HepG2 (cell line): ENCODE data around the gene GPR176. TPM values are rescaled to one million over a fixed set of nuclear protein-coding genes. Genes with fewer than 3 reads are reported as not detected.

Experiments
- ATF2 ChIP-seq: sonication (generic); formaldehyde crosslinking; IDR thresholded peaks from 2 replicates; pipeline ENCODE4 v1.4.0; 2020; ENCODE audit warnings: missing genetic modification reagents
- CEBPB ChIP-seq: IDR thresholded peaks from 2 replicates; pipeline ENCODE4 v1.6.1; 2011; ENCODE audit warnings: low read depth, low read length, improper control_type of control experiment, borderline replicate concordance
- CHD2 ChIP-seq: IDR thresholded peaks from 2 replicates; pipeline ENCODE4 v1.6.1; 2011; ENCODE audit warnings: low read depth, low read length, improper control_type of control experiment
- E2F1 ChIP-seq: sonication (generic); formaldehyde crosslinking; IDR thresholded peaks from 2 replicates; pipeline ENCODE4 v1.5.0; 2020; ENCODE audit warnings: missing genetic modification reagents
- E2F5 ChIP-seq: sonication (generic); formaldehyde crosslinking; conservative IDR thresholded peaks from 2 replicates; pipeline ENCODE4 v1.4.0; 2020; ENCODE audit warnings: missing genetic modification reagents
- KDM3A ChIP-seq: IDR thresholded peaks from 2 replicates; pipeline ENCODE4 v1.6.1; 2018; ENCODE audit warnings: low read depth, missing compliant biosample characterization
- MIER2 ChIP-seq: IDR thresholded peaks from 2 replicates; pipeline ENCODE4 v1.6.1; 2016; ENCODE audit warnings: missing biosample characterization, missing genetic modification reagents
- NR2C2 ChIP-seq: sonication (generic); formaldehyde crosslinking; IDR thresholded peaks from 2 replicates; pipeline ENCODE4 v1.4.0; 2020; ENCODE audit warnings: missing genetic modification reagents, mild to moderate bottlenecking, moderate library complexity, borderline replicate concordance
- PCBP1 ChIP-seq: fragments of 200-400 bp; formaldehyde crosslinking; IDR thresholded peaks from 2 replicates; pipeline ENCODE4 v1.6.1; 2017; ENCODE audit warnings: mild to moderate bottlenecking, low read depth, low read length, borderline replicate concordance
- PHF5A ChIP-seq: IDR thresholded peaks from one replicate; pipeline ENCODE4 v1.6.1; 2018; ENCODE audit warnings: low read depth, missing genetic modification reagents; ENCODE audit not compliant: unreplicated experiment
- POGZ ChIP-seq: sonication (generic); formaldehyde crosslinking; IDR thresholded peaks from 2 replicates; pipeline ENCODE4 v1.4.0; 2020; ENCODE audit warnings: mild to moderate bottlenecking, missing genetic modification reagents
- SP4 ChIP-seq: sonication (generic); formaldehyde crosslinking; IDR thresholded peaks from 2 replicates; pipeline ENCODE4 v1.8.1; 2023; ENCODE audit warnings: mild to moderate bottlenecking, missing genetic modification reagents
- ZMAT3 ChIP-seq: sonication (generic); formaldehyde crosslinking; conservative IDR thresholded peaks from 2 replicates; pipeline ENCODE4 v1.7.0; 2021; ENCODE audit warnings: missing genetic modification reagents
- ZNF382 ChIP-seq: sonication (generic); formaldehyde crosslinking; IDR thresholded peaks from 2 replicates; pipeline ENCODE4 v1.5.0; 2020; ENCODE audit warnings: missing genetic modification reagents, mild to moderate bottlenecking, borderline replicate concordance
- ZNF414 ChIP-seq: sonication (generic); formaldehyde crosslinking; IDR thresholded peaks from 2 replicates; pipeline ENCODE4 v1.5.0; 2020; ENCODE audit warnings: missing genetic modification reagents
- ZNF547 ChIP-seq: sonication (generic); formaldehyde crosslinking; IDR thresholded peaks from 2 replicates; pipeline ENCODE4 v1.5.1; 2020; ENCODE audit warnings: mild to moderate bottlenecking, missing genetic modification reagents
- ZNF615 ChIP-seq: sonication (generic); formaldehyde crosslinking; IDR thresholded peaks from 2 replicates; pipeline ENCODE4 v1.5.0; 2020; ENCODE audit warnings: mild to moderate bottlenecking, missing genetic modification reagents, borderline replicate concordance
- polyA plus RNA-seq, 8 experiments: library from polyadenylated mRNA; depleted of rRNA in 3 of 8; stranded (reverse) in 7 of 8; unstranded in 1 of 8; fragments of >200 nt; fragmentation: Illumina TruSeq in 4 of 8; extraction: Trizol in 4 of 8; gene quantifications; 2 replicates each; pipeline versions ENCODE4 v1.2.1 to v1.2.3, GENCODE V29; 2011 to 2016; ENCODE audit warnings: low read depth in 4 of 8, missing spikeins in 1 of 8, mixed read lengths in 1 of 8; ENCODE audit not compliant: insufficient read depth in 1 of 8
- total RNA-seq, 5 experiments: library from RNA; depleted of rRNA; stranded (reverse); fragments of >200 nt; fragmentation: Illumina TruSeq; extraction: Trizol; gene quantifications; 2 replicates each; pipeline ENCODE4 v1.2.3, GENCODE V29; 2016; ENCODE audit warnings: low read depth in 1 of 5
- TF ChIP-seq, protein P1 (sequence below): sonication (generic); formaldehyde crosslinking; IDR thresholded peaks from 2 replicates; pipeline ENCODE4 v1.8.0; 2022; ENCODE audit warnings: missing genetic modification reagents, mild to moderate bottlenecking, inconsistent platforms, borderline replicate concordance
- TF ChIP-seq, protein P2 (sequence below): sonication (generic); formaldehyde crosslinking; IDR thresholded peaks from 2 replicates; pipeline ENCODE4; 2020; ENCODE audit warnings: missing genetic modification reagents, mild to moderate bottlenecking, borderline replicate concordance

GPR176 gene
- total and polyA plus RNA-seq, 2 of the 13 experiments (the other 11 are each of a cell fraction or from before 2014, with no cell fraction given) = 0.11 to 0.20 TPM

DNA sequence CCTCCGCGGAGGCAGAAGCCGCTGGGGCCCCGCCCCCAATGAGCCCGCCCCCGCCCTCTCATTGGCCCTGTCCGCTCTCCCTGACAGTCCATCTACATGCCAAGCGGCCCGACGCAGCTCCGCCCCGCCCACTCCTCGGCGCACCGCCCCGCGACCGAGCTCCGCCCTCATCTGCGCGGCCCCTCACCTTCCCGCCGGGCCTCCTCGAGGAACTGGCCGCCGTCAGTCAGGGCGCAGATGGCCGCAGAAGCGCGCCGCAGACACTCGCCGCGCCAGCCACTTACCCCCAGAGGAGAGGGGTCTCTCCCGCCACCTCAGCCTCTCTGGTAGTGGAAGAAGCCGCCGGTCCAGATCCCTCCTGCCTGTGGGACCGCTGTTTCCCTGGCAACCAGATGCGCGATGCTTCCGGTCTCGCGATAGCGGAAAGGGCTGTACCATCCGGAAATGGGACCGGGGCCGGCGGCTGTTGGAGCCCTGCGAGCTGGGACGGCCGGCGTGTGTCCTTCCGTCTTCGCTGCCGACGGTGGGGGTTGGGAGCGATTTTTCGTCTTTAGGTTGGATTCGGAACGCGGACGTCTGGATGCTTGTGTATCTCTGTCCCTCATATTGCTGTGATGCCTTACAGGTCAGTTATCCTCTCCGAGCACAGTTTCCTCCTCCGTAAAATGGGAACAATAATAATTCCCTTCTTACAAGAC is 137.5 kb downstream of the GPR176 start, which contains the start of gene FSIP1 (continued):
- TF ChIP-seq ZNF615 (CRISPR knock-in tag) (peak; percentile 26; the same call in 1 of the 2 replicates), PHF5A (CRISPR knock-in tag) (no peak), NR2C2 (CRISPR knock-in tag) (peak; percentile 57; the same call in 1 of the 2 replicates), ZNF414 (CRISPR knock-in tag) (no peak), ZNF382 (CRISPR knock-in tag) (no peak), SP4 (CRISPR knock-in tag) (peak; percentile 68), E2F1 (no peak), ATF2 (peak; percentile 37; the same call in 1 of the 2 replicates), ZMAT3 (no peak), CHD2 (peak; percentile 100), POGZ (CRISPR knock-in tag) (peak; percentile 89), KDM3A (peak; percentile 43; the same call in 1 of the 2 replicates), PCBP1 (0 out of 2 replicates have a peak, but pooled peaks have one; percentile 59), E2F5 (CRISPR knock-in tag) (peak; percentile 32; the same call in 1 of the 2 replicates), CEBPB (no peak), MIER2 (no peak; the same call in 1 of the 2 replicates), ZNF547 (CRISPR knock-in tag) (no peak)
- TF ChIP-seq, protein P1, sequence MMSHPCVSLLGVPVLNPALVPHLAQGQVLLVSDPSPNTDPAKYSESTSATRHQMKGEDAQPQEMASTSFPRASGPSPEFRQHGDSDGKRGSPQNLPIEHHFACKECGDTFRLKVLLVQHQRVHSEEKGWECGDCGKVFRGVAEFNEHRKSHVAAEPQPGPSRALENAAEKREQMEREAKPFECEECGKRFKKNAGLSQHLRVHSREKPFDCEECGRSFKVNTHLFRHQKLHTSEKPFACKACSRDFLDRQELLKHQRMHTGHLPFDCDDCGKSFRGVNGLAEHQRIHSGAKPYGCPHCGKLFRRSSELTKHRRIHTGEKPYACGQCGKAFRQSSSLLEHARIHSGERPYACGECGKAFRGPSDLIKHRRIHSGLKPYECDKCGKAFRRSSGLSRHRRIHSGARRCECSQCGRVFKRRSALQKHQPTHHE (CRISPR knock-in tag) = no peak; the same call in 1 of the 2 replicates
- TF ChIP-seq, protein P2, sequence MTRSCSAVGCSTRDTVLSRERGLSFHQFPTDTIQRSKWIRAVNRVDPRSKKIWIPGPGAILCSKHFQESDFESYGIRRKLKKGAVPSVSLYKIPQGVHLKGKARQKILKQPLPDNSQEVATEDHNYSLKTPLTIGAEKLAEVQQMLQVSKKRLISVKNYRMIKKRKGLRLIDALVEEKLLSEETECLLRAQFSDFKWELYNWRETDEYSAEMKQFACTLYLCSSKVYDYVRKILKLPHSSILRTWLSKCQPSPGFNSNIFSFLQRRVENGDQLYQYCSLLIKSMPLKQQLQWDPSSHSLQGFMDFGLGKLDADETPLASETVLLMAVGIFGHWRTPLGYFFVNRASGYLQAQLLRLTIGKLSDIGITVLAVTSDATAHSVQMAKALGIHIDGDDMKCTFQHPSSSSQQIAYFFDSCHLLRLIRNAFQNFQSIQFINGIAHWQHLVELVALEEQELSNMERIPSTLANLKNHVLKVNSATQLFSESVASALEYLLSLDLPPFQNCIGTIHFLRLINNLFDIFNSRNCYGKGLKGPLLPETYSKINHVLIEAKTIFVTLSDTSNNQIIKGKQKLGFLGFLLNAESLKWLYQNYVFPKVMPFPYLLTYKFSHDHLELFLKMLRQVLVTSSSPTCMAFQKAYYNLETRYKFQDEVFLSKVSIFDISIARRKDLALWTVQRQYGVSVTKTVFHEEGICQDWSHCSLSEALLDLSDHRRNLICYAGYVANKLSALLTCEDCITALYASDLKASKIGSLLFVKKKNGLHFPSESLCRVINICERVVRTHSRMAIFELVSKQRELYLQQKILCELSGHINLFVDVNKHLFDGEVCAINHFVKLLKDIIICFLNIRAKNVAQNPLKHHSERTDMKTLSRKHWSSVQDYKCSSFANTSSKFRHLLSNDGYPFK (CRISPR knock-in tag) = peak; percentile 72; the same call in 1 of the 2 replicates
